ENCODE data around the gene PASD1. TPM values are rescaled to one million over a fixed set of nuclear protein-coding genes. Genes with fewer than 3 reads are reported as not detected.

The PASD1 gene
- polyA plus RNA-seq, 1 of the 3 experiments (the other 2 are of a cell fraction) = 0.03 TPM

DNA sequence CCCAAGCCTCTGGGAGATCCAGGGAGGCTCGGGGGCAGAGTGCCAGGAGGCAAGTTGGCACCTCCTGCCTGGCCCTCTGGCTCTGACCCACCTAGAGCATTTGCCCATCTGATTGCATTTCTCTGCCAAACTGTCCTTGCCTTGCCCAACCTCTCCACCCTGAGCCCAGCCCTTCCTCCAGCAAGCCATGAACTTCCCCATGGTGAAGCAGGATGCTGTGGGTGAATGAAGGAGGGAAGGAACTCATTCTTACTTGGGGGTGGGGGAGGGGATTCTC lies 161.8 kb downstream of the PASD1 start:
- no peaks in the 10 kb centered on the region for H3K9me2 ChIP-seq
- H2AFZ ChIP-seq (ENCODE audit: low read depth) = no peak overlapping the region
- no CpG with 5 or more reads among the region's 1 CpG for WGBS (ENCODE audit: low lambda C conversion rate)
- DNase-seq = no peak
- H3K4me3 ChIP-seq (ENCODE audit: low read depth in 2 of 2, low read length in 1 of 2) = no peak overlapping the region
- H3K27me3 ChIP-seq (ENCODE audit: insufficient read depth) = peaks cover 29% of the 10 kb centered on the region
- no peak overlapping the region for H3K4me2 ChIP-seq
- CTCF ChIA-PET = interaction anchor here (1.2 to 1.8 kb wide), 2 partner anchors 24 to 28 kb away, joined by 3 to 4 read pairs; no protein-coding TSS in a partner anchor
- no peaks in the 10 kb centered on the region for H3K9me3 ChIP-seq
- H3K4me1 ChIP-seq (ENCODE audit: control insufficient read depth in 1 of 2, insufficient read depth in 2 of 2, low read depth in 1 of 2, low read length in 1 of 2) = no peaks in the 10 kb centered on the region
- no peak for TF ChIP-seq POLR2AphosphoS5 (IDR thresholded peaks at IDR 0.05; ENCODE audit: low read depth, low read length)
- TF ChIP-seq TCF12 (IDR thresholded peaks at IDR 0.05) = no peak
- no peak for TF ChIP-seq GABPA (IDR thresholded peaks at IDR 0.05; ENCODE audit: low read depth)
- no peak for TF ChIP-seq FOXM1 (IDR thresholded peaks at IDR 0.05; ENCODE audit: low read depth)
- TF ChIP-seq, protein P1, sequence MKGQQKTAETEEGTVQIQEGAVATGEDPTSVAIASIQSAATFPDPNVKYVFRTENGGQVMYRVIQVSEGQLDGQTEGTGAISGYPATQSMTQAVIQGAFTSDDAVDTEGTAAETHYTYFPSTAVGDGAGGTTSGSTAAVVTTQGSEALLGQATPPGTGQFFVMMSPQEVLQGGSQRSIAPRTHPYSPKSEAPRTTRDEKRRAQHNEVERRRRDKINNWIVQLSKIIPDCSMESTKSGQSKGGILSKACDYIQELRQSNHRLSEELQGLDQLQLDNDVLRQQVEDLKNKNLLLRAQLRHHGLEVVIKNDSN (IDR thresholded peaks at IDR 0.05; ENCODE audit: borderline replicate concordance, low read depth) = no peak
- TF ChIP-seq, protein P2, sequence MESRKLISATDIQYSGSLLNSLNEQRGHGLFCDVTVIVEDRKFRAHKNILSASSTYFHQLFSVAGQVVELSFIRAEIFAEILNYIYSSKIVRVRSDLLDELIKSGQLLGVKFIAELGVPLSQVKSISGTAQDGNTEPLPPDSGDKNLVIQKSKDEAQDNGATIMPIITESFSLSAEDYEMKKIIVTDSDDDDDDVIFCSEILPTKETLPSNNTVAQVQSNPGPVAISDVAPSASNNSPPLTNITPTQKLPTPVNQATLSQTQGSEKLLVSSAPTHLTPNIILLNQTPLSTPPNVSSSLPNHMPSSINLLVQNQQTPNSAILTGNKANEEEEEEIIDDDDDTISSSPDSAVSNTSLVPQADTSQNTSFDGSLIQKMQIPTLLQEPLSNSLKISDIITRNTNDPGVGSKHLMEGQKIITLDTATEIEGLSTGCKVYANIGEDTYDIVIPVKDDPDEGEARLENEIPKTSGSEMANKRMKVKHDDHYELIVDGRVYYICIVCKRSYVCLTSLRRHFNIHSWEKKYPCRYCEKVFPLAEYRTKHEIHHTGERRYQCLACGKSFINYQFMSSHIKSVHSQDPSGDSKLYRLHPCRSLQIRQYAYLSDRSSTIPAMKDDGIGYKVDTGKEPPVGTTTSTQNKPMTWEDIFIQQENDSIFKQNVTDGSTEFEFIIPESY (IDR thresholded peaks at IDR 0.05; ENCODE audit: borderline replicate concordance, low read depth) = no peak
- no peak for TF ChIP-seq TAF1 (IDR thresholded peaks at IDR 0.05; ENCODE audit: borderline replicate concordance, low read depth, low read length)
- TF ChIP-seq, protein P3, sequence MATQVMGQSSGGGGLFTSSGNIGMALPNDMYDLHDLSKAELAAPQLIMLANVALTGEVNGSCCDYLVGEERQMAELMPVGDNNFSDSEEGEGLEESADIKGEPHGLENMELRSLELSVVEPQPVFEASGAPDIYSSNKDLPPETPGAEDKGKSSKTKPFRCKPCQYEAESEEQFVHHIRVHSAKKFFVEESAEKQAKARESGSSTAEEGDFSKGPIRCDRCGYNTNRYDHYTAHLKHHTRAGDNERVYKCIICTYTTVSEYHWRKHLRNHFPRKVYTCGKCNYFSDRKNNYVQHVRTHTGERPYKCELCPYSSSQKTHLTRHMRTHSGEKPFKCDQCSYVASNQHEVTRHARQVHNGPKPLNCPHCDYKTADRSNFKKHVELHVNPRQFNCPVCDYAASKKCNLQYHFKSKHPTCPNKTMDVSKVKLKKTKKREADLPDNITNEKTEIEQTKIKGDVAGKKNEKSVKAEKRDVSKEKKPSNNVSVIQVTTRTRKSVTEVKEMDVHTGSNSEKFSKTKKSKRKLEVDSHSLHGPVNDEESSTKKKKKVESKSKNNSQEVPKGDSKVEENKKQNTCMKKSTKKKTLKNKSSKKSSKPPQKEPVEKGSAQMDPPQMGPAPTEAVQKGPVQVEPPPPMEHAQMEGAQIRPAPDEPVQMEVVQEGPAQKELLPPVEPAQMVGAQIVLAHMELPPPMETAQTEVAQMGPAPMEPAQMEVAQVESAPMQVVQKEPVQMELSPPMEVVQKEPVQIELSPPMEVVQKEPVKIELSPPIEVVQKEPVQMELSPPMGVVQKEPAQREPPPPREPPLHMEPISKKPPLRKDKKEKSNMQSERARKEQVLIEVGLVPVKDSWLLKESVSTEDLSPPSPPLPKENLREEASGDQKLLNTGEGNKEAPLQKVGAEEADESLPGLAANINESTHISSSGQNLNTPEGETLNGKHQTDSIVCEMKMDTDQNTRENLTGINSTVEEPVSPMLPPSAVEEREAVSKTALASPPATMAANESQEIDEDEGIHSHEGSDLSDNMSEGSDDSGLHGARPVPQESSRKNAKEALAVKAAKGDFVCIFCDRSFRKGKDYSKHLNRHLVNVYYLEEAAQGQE (IDR thresholded peaks at IDR 0.05; ENCODE audit: low read depth, low read length) = no peak
- no peak for TF ChIP-seq RFX5 (IDR thresholded peaks at IDR 0.05; ENCODE audit: low read length)
- no peak for TF ChIP-seq FOXJ3 (CRISPR knock-in tag; IDR thresholded peaks at IDR 0.05)
- H3K9ac ChIP-seq = no peak overlapping the region
- POLR2A ChIA-PET = no interaction called here
- H3K79me2 ChIP-seq (ENCODE audit: insufficient read depth) = no peaks in the 10 kb centered on the region
- H3K27ac ChIP-seq (ENCODE audit: low read depth in 2 of 2, low read length in 1 of 2) = no peak overlapping the region
- no peaks in the 10 kb centered on the region for H4K20me1 ChIP-seq (ENCODE audit: insufficient read depth)
- H3F3A ChIP-seq (replicated peaks; ENCODE audit: insufficient read depth) = no peaks in the 10 kb centered on the region
- H3K36me3 ChIP-seq (replicated peaks in 1 of 2; ENCODE audit: control insufficient read depth in 1 of 2, insufficient read depth in 2 of 2, low read length in 1 of 2) = no peaks in the 10 kb centered on the region

Other genes with a start within 250 kb of the PASD1 start
- 17.0 and 19.1 TPM in 2 replicates for gene VMA21, start 166.5 kb upstream of the PASD1 start, polyA plus RNA-seq (2012; rRNA removed)
- not detected in 2 replicates for gene PRRG3, start 131.8 kb downstream of the PASD1 start, polyA plus RNA-seq (2012; rRNA removed)
- not detected in 2 replicates for gene FATE1, start 152.4 kb downstream of the PASD1 start, polyA plus RNA-seq (2012; rRNA removed)
- not detected in 2 replicates for gene CNGA2, start 171.1 kb downstream of the PASD1 start, polyA plus RNA-seq (2012; rRNA removed)

All from SK-N-SH (cell line).